Activated CD4-positive, alpha-beta T cell treated with anti-CD3 and anti-CD28 coated beads, Interleukin-2, amount 50 U/mL, for 1 hour (primary cell): ENCODE results near the gene FLAD1.

Source experiments
- DNase-seq: peaks from one replicate; pipeline ENCODE4 v3.0.0-alpha.2; 2020

Gene FLAD1

GRCh38 chr1:154982897-154983648, at the start of gene FLAD1:
TSS of gene FLAD1 (plus strand) at chr1:154983344. CDS start at chr1:154983695, 351 bp downstream.
- DNase-seq, result peak; percentile 92

GRCh38 chr1:154934358-154934948, 48.7 kb upstream of the FLAD1 start:
- no peak for DNase-seq

DNA sequence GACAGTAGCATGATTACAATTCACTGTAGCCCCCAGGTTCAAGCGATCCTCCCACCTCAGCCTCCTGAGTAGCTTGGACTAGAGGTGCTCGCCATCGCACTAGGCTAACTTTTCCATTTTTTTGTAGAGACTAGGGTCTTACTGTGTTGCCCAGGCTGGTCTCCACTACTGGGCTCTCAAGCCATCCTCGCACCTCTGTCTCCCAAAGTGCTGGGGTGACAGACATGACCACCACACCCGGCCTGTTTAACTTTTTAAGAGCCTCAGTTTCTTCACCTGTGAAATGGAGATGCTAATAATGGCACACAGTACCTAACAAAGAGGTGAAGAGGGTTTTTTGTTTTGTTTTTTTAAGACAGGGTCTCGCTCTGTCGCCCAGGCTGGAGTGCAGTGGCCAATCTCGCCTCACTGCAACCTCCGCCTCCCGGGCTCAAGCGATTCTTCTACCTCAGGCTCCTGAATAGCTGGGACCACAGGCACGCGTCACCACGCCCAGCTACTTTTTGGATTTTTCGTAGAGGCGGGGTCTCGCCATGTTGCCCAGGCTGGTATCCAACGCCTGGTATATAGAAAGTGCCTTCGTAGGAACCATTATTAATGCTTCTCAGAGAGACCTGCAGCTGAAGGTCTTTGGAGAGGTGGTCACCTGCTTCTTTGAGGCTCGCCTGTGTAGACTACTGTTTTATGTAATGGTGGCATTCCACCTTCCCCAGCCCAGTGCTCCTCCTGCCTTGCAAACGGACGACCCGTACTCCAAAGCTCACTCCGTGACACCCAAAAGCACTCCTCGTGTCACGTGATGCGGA, 47.2 kb upstream of the FLAD1 start:
- no peak for DNase-seq

GRCh38 chr1:154936555-154937084, 46.5 kb upstream of the FLAD1 start, which contains the start of gene PMVK:
TSS of gene PMVK (minus strand) at chr1:154936719. CDS start at chr1:154936685, 34 bp downstream.
- DNase-seq, result peak; percentile 94

GRCh38 chr1:154937085-154937987, 45.8 kb upstream of the FLAD1 start:
- DNase-seq, result peak; percentile 90

DNA sequence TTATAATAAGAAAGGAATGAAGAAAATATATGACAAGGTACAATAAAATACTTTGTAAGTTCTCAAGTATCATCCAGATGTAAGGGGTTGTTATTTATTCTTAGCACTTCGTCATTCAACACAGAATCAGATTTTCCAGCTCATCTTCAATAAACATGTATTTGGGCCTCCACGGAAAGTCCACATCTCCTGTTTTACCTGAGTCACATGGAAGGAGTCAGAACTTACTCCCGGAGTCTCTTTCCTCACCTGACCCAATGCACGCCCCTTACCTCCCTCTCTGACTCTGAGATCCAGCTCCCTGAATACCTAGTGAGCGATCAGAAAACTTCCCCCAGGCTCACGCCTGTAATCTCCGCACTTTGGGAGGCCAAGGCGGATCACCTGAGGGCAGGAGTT, 45.2 kb upstream of the FLAD1 start:
- DNase-seq, result no peak

DNA sequence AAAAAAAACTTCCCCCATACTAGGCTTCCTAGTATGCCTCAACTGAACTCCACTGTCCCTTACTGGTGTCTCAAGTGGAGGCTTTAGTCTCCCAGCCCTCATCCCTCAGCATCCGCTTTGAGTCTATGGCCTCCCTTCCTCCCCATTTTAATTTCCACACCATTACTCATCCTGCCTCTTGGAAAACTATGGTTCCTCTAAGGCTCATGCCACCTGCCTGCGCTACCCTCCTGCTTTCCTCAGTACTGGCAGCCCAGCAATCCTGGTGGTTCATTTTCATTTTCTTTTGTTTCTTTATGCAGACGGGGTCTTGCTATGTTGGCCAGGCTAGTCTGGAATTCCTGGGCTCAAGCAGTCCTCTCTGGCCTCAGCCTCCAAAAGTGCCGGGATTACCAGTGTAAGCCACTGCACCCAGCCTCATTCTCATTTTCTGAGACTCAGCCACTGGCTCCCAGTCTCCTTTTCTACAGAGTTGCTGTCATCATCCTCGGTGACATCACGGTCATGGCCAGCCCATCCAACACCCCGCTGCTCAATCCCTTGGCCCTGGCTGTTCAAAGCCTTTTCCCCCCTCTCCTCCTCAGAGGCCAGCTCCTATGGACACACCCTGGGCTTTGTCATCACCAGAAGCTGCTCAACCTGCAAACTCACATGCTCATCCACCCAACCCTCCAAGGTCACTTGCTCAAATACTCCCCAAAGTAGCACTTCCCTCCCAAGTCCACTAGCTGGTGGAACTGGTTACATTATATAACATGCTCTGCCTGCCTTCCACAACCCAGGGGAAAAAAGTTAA, 44.3 kb upstream of the FLAD1 start:
- no peak for DNase-seq

GRCh38 chr1:154940213-154940560, 43.0 kb upstream of the FLAD1 start:
- DNase-seq, result no peak

DNA sequence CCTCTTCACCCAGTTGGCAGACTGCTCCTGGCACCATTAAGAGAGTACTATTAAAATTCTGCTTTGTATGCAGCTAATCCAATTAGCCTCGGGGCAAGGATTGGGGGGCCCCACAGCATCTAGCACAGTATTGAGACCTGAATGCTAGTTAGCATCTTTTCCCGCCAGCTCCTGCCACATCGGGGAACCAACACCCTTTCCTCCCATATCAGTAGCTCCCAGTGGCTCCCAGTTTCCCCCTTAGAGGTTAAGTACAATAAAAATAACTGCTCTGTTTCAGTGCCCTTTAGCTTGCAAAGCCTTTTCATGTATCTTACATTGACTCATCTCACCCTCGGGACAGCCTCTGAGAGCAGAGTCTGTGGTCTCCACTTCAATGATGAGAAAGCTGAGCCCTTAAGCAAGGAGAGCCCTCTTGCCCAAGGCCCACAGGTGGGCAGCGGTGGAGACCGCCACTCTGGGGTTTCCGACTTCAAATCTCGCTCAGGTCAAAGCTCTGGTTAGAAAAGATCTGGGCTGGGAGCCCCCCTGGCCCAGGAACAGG, 42.4 kb upstream of the FLAD1 start:
- no peak for DNase-seq

GRCh38 chr1:154941333-154942013, 41.7 kb upstream of the FLAD1 start:
- no peak for DNase-seq

- peak; percentile 50 for DNase-seq
Measured at GRCh38 chr1:154943649-154944400, 39.3 kb upstream of the FLAD1 start.

DNA sequence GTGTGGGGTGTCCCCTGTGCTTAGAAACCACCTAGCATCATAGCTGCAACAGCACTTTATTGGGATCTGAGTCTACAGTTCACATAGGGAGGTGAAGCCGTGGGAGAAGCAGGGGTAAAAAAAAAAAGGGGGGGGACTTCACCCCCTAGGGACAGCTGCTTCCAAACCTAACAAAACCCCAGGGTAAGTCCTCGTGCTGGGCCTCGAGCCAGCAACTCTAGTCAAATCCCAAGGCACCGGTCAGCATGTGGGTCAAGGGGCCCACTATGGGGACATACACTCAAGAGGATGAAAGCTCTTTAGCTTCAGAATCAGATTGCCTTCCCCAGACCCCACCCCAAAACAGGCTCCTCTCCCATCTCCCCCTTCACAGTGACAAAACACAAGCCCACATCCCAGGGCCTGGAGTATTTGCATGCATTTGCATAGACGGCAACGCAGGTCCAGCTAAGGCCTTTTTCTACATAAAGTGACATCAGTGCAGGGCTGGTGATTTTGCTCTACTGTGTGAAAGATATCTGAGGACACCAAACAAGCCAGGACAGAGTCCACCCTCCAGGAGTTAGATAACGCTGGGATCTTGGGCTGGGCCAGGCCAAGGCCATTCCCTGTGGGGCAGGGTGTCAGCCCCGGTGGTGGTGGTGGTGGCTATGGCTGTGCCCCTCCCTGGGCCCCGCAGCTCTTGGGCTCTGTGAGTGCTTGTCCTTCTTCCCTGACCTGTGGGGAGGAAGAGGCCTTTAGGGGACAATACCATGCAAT, 38.6 kb upstream of the FLAD1 start:
- DNase-seq, result no peak

- DNase-seq, result no peak
Measured at GRCh38 chr1:154945160-154945961, 37.8 kb upstream of the FLAD1 start.

GRCh38 chr1:154945962-154946850, 36.9 kb upstream of the FLAD1 start:
- no peak for DNase-seq

DNA sequence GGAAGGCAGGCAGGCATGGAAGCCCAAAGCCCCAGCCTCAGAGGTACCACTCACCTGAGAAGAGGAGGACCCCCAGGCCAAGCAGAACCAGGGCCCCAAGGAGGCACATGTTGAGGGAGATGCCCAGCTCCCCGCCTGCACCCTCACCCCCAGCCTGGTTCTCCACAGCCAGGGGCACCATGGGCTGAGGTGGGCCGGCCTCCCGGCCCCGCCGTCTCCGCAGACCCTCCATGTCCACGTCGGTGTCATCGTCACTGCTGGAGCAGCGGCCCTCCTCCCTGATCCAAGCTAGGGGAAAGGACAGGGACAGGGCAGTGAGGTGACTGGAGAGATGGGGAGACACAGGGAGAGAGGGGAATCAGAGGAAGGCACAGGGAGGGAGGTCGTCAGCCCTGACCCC, 35.1 kb upstream of the FLAD1 start:
- DNase-seq, result no peak

- peak; percentile 65 for DNase-seq
Measured at GRCh38 chr1:154951901-154952657, 31.1 kb upstream of the FLAD1 start.
